ENCODE measurements around the gene MAP3K4.

MAP3K4 gene

GRCh38 chr6:161138543-161139303 lies 147.2 kb downstream of the MAP3K4 start:
- H3K36me3 ChIP-seq (ENCODE audit: insufficient read depth, low read length) = peaks cover 43% of the 10 kb centered on the region
- 93% methylated on average over 23 of the region's 23 CpGs for WGBS
- H3K9me3 ChIP-seq (ENCODE audit: insufficient read depth, low read depth, low read length) = no peaks in the 10 kb centered on the region
- no peak overlapping the region for H3K4me3 ChIP-seq (ENCODE audit: low read length)
- no peak overlapping the region for H3K9ac ChIP-seq (ENCODE audit: low read depth, low read length)
- no peak overlapping the region for H3K27ac ChIP-seq (ENCODE audit: low read depth, low read length)
- no peaks in the 10 kb centered on the region for H3K27me3 ChIP-seq (ENCODE audit: insufficient read depth, low read length)
- no peaks in the 10 kb centered on the region for H3K4me1 ChIP-seq (ENCODE audit: insufficient read depth, low read length)

GRCh38 chr6:161139304-161139765 lies 147.8 kb downstream of the MAP3K4 start:
- H3K9ac ChIP-seq (ENCODE audit: low read depth, low read length) = no peak overlapping the region
- no peak overlapping the region for H3K4me3 ChIP-seq (ENCODE audit: low read length)
- H3K4me1 ChIP-seq (ENCODE audit: insufficient read depth, low read length) = no peaks in the 10 kb centered on the region
- H3K9me3 ChIP-seq (ENCODE audit: insufficient read depth, low read depth, low read length) = no peaks in the 10 kb centered on the region
- H3K36me3 ChIP-seq (ENCODE audit: insufficient read depth, low read length) = peaks cover 49% of the 10 kb centered on the region
- H3K27ac ChIP-seq (ENCODE audit: low read depth, low read length) = no peak overlapping the region
- no peaks in the 10 kb centered on the region for H3K27me3 ChIP-seq (ENCODE audit: insufficient read depth, low read length)
- 94% methylated on average over 18 of the region's 18 CpGs for WGBS

- WGBS = 91% methylated on average over 28 of the region's 28 CpGs
- Histone ChIP-seq H3K9ac (ENCODE audit: low read depth, low read length) (no peak overlapping the region), H3K9me3 (ENCODE audit: insufficient read depth, low read depth, low read length) (no peaks in the 10 kb centered on the region), H3K36me3 (ENCODE audit: insufficient read depth, low read length) (peaks cover 49% of the 10 kb centered on the region), H3K27ac (ENCODE audit: low read depth, low read length) (no peak overlapping the region), H3K27me3 (ENCODE audit: insufficient read depth, low read length) (no peaks in the 10 kb centered on the region), H3K4me1 (ENCODE audit: insufficient read depth, low read length) (no peaks in the 10 kb centered on the region), H3K4me3 (ENCODE audit: low read length) (no peak overlapping the region)
Measured at GRCh38 chr6:161139766-161140553, 148.4 kb downstream of the MAP3K4 start.

- H3K36me3 ChIP-seq (ENCODE audit: insufficient read depth, low read length) = peaks cover 49% of the 10 kb centered on the region
- H3K27ac ChIP-seq (ENCODE audit: low read depth, low read length) = no peak overlapping the region
- H3K4me3 ChIP-seq (ENCODE audit: low read length) = no peak overlapping the region
- H3K9me3 ChIP-seq (ENCODE audit: insufficient read depth, low read depth, low read length) = no peaks in the 10 kb centered on the region
- no peaks in the 10 kb centered on the region for H3K4me1 ChIP-seq (ENCODE audit: insufficient read depth, low read length)
- no peak overlapping the region for H3K9ac ChIP-seq (ENCODE audit: low read depth, low read length)
- H3K27me3 ChIP-seq (ENCODE audit: insufficient read depth, low read length) = no peaks in the 10 kb centered on the region
- WGBS = 92% methylated on average over 10 of the region's 10 CpGs
Measured at GRCh38 chr6:161140554-161140875, 148.9 kb downstream of the MAP3K4 start.

GRCh38 chr6:161141173-161141572 lies 149.6 kb downstream of the MAP3K4 start:
- no peak overlapping the region for H3K27ac ChIP-seq (ENCODE audit: low read depth, low read length)
- no peak overlapping the region for H3K9ac ChIP-seq (ENCODE audit: low read depth, low read length)
- WGBS = 92% methylated on average over 11 of the region's 11 CpGs

GRCh38 chr6:161142957-161143296 lies 151.4 kb downstream of the MAP3K4 start:
- H3K27me3 ChIP-seq (ENCODE audit: insufficient read depth, low read length) = no peaks in the 10 kb centered on the region
- H3K4me3 ChIP-seq (ENCODE audit: low read length) = no peak overlapping the region
- no peaks in the 10 kb centered on the region for H3K4me1 ChIP-seq (ENCODE audit: insufficient read depth, low read length)
- H3K9ac ChIP-seq (ENCODE audit: low read depth, low read length) = no peak overlapping the region
- no peak overlapping the region for H3K27ac ChIP-seq (ENCODE audit: low read depth, low read length)
- H3K36me3 ChIP-seq (ENCODE audit: insufficient read depth, low read length) = peaks cover 53% of the 10 kb centered on the region
- H3K9me3 ChIP-seq (ENCODE audit: insufficient read depth, low read depth, low read length) = no peaks in the 10 kb centered on the region
- 93% methylated on average over 5 of the region's 5 CpGs for WGBS

More at GRCh38 chr6:161141173-161141572, 149.6 kb downstream of the MAP3K4 start:
- H3K27me3 ChIP-seq (ENCODE audit: insufficient read depth, low read length) = no peaks in the 10 kb centered on the region
- H3K9me3 ChIP-seq (ENCODE audit: insufficient read depth, low read depth, low read length) = no peaks in the 10 kb centered on the region
- no peak overlapping the region for H3K4me3 ChIP-seq (ENCODE audit: low read length)
- H3K36me3 ChIP-seq (ENCODE audit: insufficient read depth, low read length) = peaks cover 44% of the 10 kb centered on the region
- no peaks in the 10 kb centered on the region for H3K4me1 ChIP-seq (ENCODE audit: insufficient read depth, low read length)

- 97% methylated on average over 11 of the region's 11 CpGs for WGBS
- Histone ChIP-seq H3K36me3 (ENCODE audit: insufficient read depth, low read length) (peaks cover 55% of the 10 kb centered on the region), H3K9me3 (ENCODE audit: insufficient read depth, low read depth, low read length) (no peaks in the 10 kb centered on the region), H3K27ac (ENCODE audit: low read depth, low read length) (no peak overlapping the region), H3K9ac (ENCODE audit: low read depth, low read length) (no peak overlapping the region), H3K27me3 (ENCODE audit: insufficient read depth, low read length) (no peaks in the 10 kb centered on the region), H3K4me3 (ENCODE audit: low read length) (no peak overlapping the region), H3K4me1 (ENCODE audit: insufficient read depth, low read length) (no peaks in the 10 kb centered on the region)
Measured at GRCh38 chr6:161143663-161144430, 152.3 kb downstream of the MAP3K4 start.

- WGBS = 93% methylated on average over 5 of the region's 5 CpGs
- H3K4me3 ChIP-seq (ENCODE audit: low read length) = no peak overlapping the region
Measured at GRCh38 chr6:161150136-161150535, 158.6 kb downstream of the MAP3K4 start.

GRCh38 chr6:161150566-161150965 lies 159.0 kb downstream of the MAP3K4 start:
- Histone ChIP-seq H3K4me3 (ENCODE audit: low read length) (no peak overlapping the region), H3K4me1 (ENCODE audit: insufficient read depth, low read length) (no peaks in the 10 kb centered on the region), H3K36me3 (ENCODE audit: insufficient read depth, low read length) (peaks cover 66% of the 10 kb centered on the region), H3K9ac (ENCODE audit: low read depth, low read length) (no peak overlapping the region), H3K27me3 (ENCODE audit: insufficient read depth, low read length) (no peaks in the 10 kb centered on the region), H3K27ac (ENCODE audit: low read depth, low read length) (no peak overlapping the region), H3K9me3 (ENCODE audit: insufficient read depth, low read depth, low read length) (no peaks in the 10 kb centered on the region)
- 94% methylated on average over 8 of the region's 8 CpGs for WGBS

More at GRCh38 chr6:161150136-161150535, 158.6 kb downstream of the MAP3K4 start:
- Histone ChIP-seq H3K27me3 (ENCODE audit: insufficient read depth, low read length) (no peaks in the 10 kb centered on the region), H3K9ac (ENCODE audit: low read depth, low read length) (no peak overlapping the region), H3K36me3 (ENCODE audit: insufficient read depth, low read length) (peaks cover 69% of the 10 kb centered on the region), H3K27ac (ENCODE audit: low read depth, low read length) (no peak overlapping the region), H3K9me3 (ENCODE audit: insufficient read depth, low read depth, low read length) (no peaks in the 10 kb centered on the region), H3K4me1 (ENCODE audit: insufficient read depth, low read length) (no peaks in the 10 kb centered on the region)

- Histone ChIP-seq H3K27ac (ENCODE audit: low read depth, low read length) (no peak overlapping the region), H3K4me3 (ENCODE audit: low read length) (no peak overlapping the region), H3K27me3 (ENCODE audit: insufficient read depth, low read length) (no peaks in the 10 kb centered on the region), H3K9ac (ENCODE audit: low read depth, low read length) (no peak overlapping the region), H3K4me1 (ENCODE audit: insufficient read depth, low read length) (no peaks in the 10 kb centered on the region), H3K9me3 (ENCODE audit: insufficient read depth, low read depth, low read length) (no peaks in the 10 kb centered on the region), H3K36me3 (ENCODE audit: insufficient read depth, low read length) (peaks cover 71% of the 10 kb centered on the region)
- 93% methylated on average over 18 of the region's 18 CpGs for WGBS
Measured at GRCh38 chr6:161151059-161151645, 159.6 kb downstream of the MAP3K4 start.
